ENCODE data around the gene GNL1.

DNA sequence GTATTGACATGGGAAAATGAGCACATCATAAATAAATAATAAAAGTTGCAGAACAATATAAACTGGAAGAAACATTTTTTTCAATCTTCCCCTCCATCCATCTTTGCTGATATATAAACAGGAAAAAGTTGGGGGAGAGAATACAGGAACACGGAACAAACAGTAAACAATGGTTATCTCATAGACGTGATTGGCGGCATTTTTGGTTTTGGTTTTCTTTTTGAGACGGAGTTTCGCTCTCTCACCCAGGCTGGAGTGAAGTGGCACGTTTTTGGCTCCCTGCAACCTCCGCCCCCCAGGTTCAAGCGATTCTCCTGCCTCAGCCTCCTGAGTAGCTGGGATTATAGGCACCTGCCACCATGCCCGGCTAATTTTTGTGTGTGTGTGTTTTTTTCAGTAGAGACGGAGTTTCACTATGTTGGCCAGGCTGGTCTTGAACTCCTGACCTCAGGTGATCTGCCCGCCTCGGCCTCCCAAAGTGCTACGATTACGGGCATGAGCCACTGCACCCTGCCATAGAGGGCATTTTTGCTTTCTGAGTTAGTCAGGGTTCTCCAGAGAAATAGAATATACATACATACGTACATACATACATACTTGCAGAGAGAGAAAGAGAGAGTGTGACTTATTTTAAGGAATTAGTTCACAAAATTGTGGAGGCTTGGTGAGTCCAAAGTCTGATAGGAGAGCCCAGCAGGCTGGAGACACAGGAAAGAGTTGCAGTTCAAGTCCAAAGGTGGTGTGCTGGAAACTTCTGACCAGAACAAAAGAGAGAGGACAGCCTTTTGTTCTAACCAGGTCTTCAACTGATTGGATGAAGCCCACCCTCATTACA lies 22.6 kb downstream of the GNL1 start:
- TF ChIP-seq, protein P1, sequence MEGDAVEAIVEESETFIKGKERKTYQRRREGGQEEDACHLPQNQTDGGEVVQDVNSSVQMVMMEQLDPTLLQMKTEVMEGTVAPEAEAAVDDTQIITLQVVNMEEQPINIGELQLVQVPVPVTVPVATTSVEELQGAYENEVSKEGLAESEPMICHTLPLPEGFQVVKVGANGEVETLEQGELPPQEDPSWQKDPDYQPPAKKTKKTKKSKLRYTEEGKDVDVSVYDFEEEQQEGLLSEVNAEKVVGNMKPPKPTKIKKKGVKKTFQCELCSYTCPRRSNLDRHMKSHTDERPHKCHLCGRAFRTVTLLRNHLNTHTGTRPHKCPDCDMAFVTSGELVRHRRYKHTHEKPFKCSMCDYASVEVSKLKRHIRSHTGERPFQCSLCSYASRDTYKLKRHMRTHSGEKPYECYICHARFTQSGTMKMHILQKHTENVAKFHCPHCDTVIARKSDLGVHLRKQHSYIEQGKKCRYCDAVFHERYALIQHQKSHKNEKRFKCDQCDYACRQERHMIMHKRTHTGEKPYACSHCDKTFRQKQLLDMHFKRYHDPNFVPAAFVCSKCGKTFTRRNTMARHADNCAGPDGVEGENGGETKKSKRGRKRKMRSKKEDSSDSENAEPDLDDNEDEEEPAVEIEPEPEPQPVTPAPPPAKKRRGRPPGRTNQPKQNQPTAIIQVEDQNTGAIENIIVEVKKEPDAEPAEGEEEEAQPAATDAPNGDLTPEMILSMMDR (IDR thresholded peaks at IDR 0.05; ENCODE audit: insufficient read depth, low read depth, low read length): no peak
- TF ChIP-seq EZH2 (IDR thresholded peaks at IDR 0.05; ENCODE audit: insufficient read depth, low read length): no peak

Measured in astrocyte (in vitro differentiated cells and primary cell).